Tracheal epithelial cell (primary cell): Measurements from ENCODE around the gene PPCDC. TPM values are rescaled to one million over a fixed set of nuclear protein-coding genes. Genes with fewer than 3 reads are reported as not detected.

ENCODE experiments used
- total RNA-seq: library from RNA; depleted of rRNA; stranded (reverse); fragments of >200 nt; gene quantifications from 2 replicates; pipeline ENCODE4 v1.2.1, GENCODE V29; 2014

PPCDC gene, protein sequence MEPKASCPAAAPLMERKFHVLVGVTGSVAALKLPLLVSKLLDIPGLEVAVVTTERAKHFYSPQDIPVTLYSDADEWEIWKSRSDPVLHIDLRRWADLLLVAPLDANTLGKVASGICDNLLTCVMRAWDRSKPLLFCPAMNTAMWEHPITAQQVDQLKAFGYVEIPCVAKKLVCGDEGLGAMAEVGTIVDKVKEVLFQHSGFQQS
- total RNA-seq, result 6.4 and 11.8 TPM in 2 replicates

GRCh38 chr15:75023181-75023871 is at the start of gene PPCDC:
TSS of gene PPCDC (plus strand) at chr15:75023590. CDS start at chr15:75028319, 4,729 bp downstream.

DNA sequence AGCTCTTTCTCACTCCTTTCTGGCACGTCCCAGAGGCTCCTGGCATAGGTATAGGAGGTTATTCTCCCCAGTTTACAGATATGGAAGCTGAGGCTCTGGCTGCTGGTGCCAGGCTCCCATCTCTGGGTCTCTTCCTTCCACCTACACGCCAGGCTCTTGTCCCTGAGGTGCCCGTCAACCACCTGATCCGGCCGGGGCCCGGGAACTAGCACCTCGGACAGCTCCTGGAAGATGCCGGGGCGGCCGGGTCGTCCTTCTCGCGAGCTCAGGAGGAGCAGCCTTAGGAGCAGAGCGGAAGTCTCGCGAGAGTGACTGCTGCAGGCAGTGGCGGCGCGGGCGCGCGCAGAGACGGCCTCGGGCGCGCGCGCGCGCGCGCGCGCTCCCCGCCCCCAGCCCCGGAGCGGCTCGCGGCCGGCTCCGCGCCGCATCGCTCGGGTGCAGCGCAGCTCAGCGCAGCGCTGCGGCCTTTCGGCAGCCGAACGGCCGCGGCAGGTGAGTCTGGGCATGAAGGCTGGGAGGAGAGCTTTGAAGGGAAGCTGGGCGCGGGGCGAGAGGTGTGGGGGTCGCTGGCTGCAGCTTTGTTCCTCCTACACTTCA is 28.1 kb upstream of the PPCDC start, which contains the start of gene SCAMP5:
Gene SCAMP5, plus strand, starts transcription at position 382 of the 597 bp plus-strand sequence. CDS start 16,277 bp downstream, outside the sequence.

Other genes with a start within 250 kb of the PPCDC start
- gene CSK, start 241.5 kb upstream of the PPCDC start, total RNA-seq, result 22.4 and 30.1 TPM in 2 replicates
- 0.21 TPM in 1 of 2 replicates, not detected in the other for gene LMAN1L, start 210.8 kb upstream of the PPCDC start, total RNA-seq
- not detected in 2 replicates for gene CPLX3, start 197.0 kb upstream of the PPCDC start, total RNA-seq
- 16.9 and 21.5 TPM in 2 replicates for gene ULK3, start 180.4 kb upstream of the PPCDC start, total RNA-seq
- gene SCAMP2, start 150.2 kb upstream of the PPCDC start, total RNA-seq, result 24.3 and 37.5 TPM in 2 replicates
- gene MPI, start 133.5 kb upstream of the PPCDC start, total RNA-seq, result 26.2 and 78.8 TPM in 2 replicates
- 60.2 and 75.5 TPM in 2 replicates for gene FAM219B, start 116.7 kb upstream of the PPCDC start, total RNA-seq
- 40.0 and 46.5 TPM in 2 replicates for gene COX5A, start 85.5 kb upstream of the PPCDC start, total RNA-seq
- 6.5 and 15.8 TPM in 2 replicates for gene RPP25, start 66.8 kb upstream of the PPCDC start, total RNA-seq
- 0.72 and 1.9 TPM in 2 replicates for gene SCAMP5, start 28.0 kb upstream of the PPCDC start, total RNA-seq
- 2.6 and 5.1 TPM in 2 replicates for gene C15orf39, start 178.3 kb downstream of the PPCDC start, total RNA-seq
- gene GOLGA6C, start 234.7 kb downstream of the PPCDC start, total RNA-seq, result not detected in 2 replicates